Putamen (tissue), 1 donor: Measurements from ENCODE around the gene ALG10B.
"Not testable (repeated sequence)": the region's sequence is repeated elsewhere in the genome, so short reads cannot be mapped to it uniquely, and the experiment has no call there.

Experiments
- DNase-seq: peaks from one replicate; pipeline ENCODE4 v3.0.0-alpha.2; 2016; ENCODE audit warnings: low spot score

ALG10B gene

DNA sequence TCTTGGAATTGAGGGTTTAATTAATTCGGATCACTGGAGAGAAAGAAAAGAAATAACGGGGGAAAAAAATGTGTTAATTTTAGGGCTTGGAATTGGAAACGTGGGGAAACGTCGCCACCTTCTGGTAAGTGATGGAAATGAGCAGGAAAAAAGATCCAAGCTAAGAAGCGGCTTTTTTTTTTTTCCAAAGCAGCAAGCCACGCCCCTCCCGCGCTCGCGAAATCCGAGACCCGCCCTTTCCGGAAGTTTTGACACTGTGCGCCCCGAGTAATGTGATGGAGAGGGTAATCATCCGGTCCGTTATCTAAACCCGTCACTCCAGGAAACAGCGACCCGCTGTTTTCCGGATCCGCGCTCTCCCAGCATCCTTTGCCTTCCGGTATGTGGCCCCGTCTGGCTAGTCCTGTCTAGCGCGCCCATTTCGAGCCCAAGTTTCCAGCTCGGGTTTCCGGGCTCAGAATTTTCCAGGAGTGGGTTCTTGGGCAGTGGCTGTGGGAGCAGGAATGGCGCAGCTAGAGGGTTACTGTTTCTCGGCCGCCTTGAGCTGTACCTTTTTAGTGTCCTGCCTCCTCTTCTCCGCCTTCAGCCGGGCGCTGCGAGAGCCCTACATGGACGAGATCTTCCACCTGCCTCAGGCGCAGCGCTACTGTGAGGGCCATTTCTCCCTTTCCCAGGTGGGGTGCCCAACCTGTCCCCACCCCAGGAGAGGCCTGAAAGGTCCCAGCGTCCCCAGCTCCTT is at the start of gene ALG10B:
ALG10B (plus strand) TSS at position 384 of the 739 bp plus-strand sequence; CDS start at position 504, 120 bp downstream.
- DNase-seq, result peak; percentile 96

DNA sequence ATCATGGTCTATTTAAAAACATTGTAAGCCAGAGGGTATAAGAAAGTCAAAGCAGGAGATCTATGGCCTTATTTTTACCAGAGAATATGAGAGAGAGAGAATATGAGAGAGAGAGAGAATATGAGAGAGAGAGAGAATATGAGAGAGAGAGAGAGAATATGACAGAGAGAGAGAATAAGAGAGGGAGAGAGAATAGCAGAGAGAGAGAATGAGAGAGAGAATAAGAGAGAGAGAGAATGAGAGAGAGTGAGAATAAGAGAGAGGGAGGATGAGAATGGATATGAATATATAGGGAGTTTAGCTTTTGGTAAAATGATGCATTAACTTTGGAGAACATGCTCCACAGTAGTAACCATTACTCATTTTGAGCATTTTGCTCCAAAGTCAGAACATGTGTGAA is 48.0 kb upstream of the ALG10B start:
- DNase-seq, result no peak

DNA sequence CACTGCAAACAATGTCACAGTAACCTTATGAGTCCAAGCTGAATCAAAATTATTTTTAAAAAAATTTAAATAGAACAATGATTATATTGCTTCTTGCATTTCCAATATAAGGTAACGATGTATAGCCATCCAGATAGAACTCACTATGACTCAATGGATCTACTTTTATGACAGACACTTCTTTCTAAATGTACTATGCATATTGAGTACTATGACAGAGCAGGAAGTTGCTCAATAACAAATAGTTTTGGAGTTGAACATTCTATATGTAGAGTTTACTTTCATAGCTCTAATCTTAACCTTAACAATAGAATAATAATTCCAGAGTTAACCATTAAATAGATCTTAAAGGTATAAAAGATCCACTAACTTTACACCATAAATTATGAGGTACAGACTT is 46.7 kb upstream of the ALG10B start:
- DNase-seq, result no peak

DNA sequence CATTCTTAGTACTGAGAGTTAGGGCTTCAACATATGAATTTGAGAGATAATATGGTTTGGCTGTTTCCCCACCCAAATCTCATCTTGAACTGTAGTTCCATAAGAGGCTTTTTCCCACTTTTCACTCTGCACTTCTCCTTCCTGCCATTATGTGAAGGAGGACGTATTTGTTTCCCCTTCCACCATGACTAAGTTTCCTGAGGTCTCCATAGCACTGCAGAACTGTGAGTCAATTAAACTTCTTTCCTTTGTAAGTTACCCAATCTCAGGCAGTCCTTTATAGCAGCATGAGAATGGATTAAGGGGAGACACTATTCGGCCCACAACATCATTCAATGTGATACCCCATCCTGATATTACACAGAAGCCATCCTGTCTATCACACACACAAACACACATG is 36.8 kb upstream of the ALG10B start:
- DNase-seq, result no peak

DNA sequence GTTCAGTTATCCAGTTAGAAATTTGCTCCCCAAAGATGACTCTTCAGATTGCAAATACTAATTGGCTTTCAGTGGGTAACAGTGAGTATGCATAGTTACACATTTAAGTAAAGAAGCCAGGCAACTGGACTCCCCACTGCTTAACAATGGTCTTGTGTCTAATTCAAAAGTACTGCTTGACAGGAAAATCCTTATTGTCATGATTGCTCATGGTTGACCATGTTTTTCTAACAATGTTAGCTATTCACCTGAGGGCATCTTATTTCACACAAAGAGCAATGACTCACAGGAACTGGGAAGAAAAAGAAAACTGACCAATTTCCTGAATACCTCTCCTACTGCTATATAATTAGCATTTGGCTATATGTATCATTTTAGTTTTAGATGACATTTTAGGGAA is 33.7 kb upstream of the ALG10B start:
- DNase-seq, result no peak

DNA sequence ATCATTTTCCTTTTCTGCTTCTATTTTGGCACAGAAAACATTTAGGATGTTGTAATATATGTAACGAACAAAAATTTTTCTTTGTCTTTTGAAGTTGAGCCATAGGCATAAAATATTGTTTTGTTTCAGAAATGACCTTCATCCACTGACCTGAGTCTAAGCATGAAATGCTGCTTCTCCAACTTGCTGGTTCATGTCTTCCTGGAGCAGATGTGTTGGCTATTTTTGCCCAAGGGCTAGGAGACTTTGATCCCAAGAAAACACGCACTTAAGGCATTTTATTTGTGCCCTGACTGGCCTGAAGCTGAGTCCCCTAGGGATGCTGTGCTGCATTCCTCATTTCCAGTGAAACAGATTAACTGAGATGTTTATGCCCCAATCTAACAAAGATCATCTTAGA is 27.2 kb upstream of the ALG10B start:
- no peak for DNase-seq

DNA sequence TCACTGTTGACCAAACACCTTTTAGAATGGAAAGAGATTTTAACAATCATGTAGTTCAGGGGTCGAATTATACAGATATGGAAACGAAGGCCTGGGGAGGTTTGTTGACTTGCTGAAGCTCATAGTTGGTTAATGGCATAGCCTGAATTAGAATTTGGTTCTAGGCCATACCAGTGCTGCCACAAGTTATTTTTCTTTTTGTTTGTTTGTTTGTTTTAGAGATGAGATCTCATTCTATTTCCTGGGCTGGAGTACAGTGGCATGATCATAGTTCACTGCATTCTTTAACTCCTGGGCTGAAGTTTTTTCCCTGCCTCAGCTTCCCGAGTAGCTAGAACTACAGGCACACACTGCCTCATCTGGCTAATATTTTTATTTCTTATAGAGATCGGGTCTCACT is 25.4 kb upstream of the ALG10B start:
- no peak for DNase-seq

GRCh38 chr12:38302972-38303371 is 13.6 kb upstream of the ALG10B start:
- DNase-seq, result not testable (repeated sequence)

- not testable (repeated sequence) for DNase-seq
Measured at GRCh38 chr12:38321966-38322365, 5.4 kb downstream of the ALG10B start.

DNA sequence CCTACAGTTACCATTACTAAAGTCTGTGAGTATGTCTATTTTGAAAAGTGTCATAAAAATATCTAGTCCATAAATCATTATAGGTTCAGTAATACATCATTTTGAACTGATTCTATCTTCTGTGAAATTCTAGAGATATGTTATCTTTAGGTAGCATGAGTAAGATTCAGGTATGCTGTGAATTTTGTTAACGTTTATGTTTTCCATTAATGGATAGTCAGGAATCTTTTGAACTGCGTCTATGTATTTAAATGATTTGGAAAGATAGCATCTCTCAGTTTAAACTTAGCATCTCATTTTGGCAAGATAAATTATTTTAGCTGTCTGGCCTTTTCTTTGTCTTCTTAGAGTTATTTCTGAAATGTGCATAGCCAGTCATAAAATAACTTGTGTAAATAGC is 8.3 kb downstream of the ALG10B start:
- DNase-seq, result no peak

DNA sequence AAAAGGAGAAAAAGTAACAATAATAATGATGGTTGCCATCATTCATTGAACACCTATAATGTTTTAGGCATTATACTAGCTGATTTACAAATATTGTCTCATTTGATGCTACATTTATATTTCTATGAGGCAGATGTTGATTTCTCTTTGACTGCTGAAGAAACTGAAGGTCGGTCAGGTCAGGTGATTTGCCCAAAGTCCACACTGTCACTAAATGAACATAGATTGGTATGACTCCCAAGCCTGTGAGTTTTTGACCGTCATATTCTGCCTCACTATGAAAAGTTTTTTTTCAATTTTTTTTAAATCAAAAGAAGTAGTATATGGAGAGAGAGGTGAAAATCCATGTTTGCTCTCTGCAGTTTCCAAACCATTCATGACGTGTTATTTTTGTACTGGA is 10.8 kb downstream of the ALG10B start:
- no peak for DNase-seq

GRCh38 chr12:38328306-38328895 is 11.8 kb downstream of the ALG10B start:
- DNase-seq, result no peak

- DNase-seq, result not testable (repeated sequence)
Measured at GRCh38 chr12:38330414-38330813, 13.8 kb downstream of the ALG10B start.

DNA sequence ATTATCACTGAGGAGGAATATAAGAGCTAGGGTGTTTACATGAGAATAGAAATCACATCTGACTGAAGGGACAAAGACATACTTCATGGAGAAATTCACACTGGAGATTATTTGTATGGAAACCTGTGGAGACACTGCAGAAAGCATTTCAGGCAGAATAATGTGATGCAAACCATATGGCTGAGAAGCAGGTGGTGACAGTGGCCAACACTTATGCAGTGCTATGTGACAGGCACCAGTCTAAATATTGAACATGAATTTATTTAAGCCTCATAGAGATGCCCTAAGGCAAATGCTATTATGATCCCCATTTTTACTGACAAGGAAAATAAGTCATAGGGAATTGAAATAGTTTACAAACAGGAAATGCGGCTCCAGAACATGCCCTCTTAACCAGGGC is 16.2 kb downstream of the ALG10B start:
- no peak for DNase-seq

GRCh38 chr12:38342444-38342843 is 25.9 kb downstream of the ALG10B start:
- DNase-seq, result no peak

GRCh38 chr12:38343256-38343655 is 26.7 kb downstream of the ALG10B start:
- not testable (repeated sequence) for DNase-seq

GRCh38 chr12:38343916-38344315 is 27.3 kb downstream of the ALG10B start:
- not testable (repeated sequence) for DNase-seq

- DNase-seq, result no peak
Measured at GRCh38 chr12:38350342-38351174, 34.0 kb downstream of the ALG10B start.

DNA sequence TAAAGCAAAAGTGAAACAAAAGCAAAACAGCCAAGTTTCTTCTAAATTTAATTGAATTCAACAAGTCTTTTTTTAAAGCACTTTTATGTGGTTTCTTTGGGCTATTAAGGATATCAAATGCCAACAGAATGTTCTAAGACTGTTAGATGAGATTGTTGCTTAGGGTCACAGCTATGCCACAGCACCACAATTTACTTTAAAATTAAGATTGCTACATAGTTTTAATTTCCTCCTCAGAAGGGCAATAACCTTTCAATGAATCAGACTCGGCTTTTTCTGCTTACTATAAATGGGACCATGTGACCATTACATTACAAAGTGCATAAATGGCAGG is 34.6 kb downstream of the ALG10B start:
- not testable (repeated sequence) for DNase-seq

DNA sequence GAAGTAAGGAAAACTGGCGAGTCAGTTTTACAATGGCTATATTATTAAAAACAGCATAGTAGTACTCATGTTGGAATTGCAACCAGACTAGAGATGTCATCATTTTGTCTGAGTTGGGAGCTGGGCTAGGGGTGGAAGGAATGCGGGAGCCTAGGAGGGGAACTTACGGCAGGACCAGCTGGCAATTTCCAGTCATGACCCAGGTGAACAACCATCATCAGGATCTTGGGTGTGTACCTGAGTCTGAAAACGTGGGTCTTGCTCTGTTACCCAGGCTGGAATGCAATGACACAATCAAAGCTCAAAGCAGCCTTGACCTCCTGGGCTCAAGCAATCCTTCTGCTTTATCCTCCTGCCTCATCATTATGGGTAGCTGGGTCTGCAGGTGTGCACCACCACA is 50.9 kb downstream of the ALG10B start:
- no peak for DNase-seq

GRCh38 chr12:38370311-38370710 is 53.7 kb downstream of the ALG10B start:
- DNase-seq, result no peak

DNA sequence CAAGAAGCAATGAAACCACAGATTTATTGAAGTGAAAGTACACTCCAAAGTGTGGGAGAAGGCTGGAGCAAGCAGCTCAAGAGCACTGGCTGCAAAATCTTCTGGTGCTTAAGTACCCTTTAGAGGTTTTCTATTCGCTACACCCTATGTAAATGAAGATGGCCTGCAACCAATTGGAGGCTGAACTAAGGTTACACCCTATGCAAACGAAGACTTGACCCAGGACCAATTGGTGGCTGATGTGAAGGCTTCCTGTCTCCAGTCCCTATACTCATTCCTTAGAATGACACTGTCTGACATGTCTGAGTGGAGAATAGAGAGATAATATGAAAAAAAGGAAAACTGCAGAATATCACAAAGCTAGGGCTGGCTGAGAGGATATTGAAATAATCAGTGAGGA is 57.2 kb downstream of the ALG10B start:
- no peak for DNase-seq

- DNase-seq, result no peak
Measured at GRCh38 chr12:38374751-38375150, 58.2 kb downstream of the ALG10B start.
